K562 (cell line): ENCODE measurements around the gene JSRP1. TPM values are rescaled to one million over a fixed set of nuclear protein-coding genes. Genes with fewer than 3 reads are reported as not detected.

Source experiments
- ATAC-seq: fragments of 200-7000 bp; cut with Tn5 transposase; 3 replicates; pipeline ENCODE4 v1.9.1; 2020; ENCODE audit warnings: moderate library complexity
- BruUV-seq: library from RNA; stranded (reverse); fragments of 400-500 nt; replicated peaks from 2 replicates; lab custom pipeline; 2021; lab: Mats Ljungman, UMichigan
- CTCF ChIA-PET: fragments of 300-600 bp; formaldehyde crosslinking; extraction: SDS; loops from one replicate; lab custom pipeline; 2021; ENCODE audit warnings: low intra/inter-chr PET ratio; lab: Yijun Ruan, JAX
- POLR2A ChIA-PET: fragments of 300-600, 350-650 bp; sonication (Branson Sonifier 250); formaldehyde crosslinking; extraction: SDS; loops from one replicate; lab custom pipeline; 2021; ENCODE audit warnings: antibody characterized with exemption, inconsistent platforms; lab: Yijun Ruan, JAX
- DNase-seq, 4 experiments: peaks; one replicate each; pipeline versions ENCODE4 v3.0.0 to v3.0.0-alpha.2; 2011 to 2018; ENCODE audit warnings: low spot score in 3 of 4, mixed read lengths in 3 of 4; ENCODE audit errors: extremely low read depth in 1 of 4
- FAIRE-seq: peaks from 2 replicates; lab custom pipeline; 2011; peaks lifted over from hg19 to GRCh38; lab: Jason Lieb, UNC
- H2AFZ ChIP-seq: 2 replicates; pipeline ENCODE4 v1.6.0; 2011; ENCODE audit warnings: low read depth, low read length, control low read depth, inconsistent platforms
- H3K27ac ChIP-seq: fragments of 200-600 bp; 3 replicates; pipeline ENCODE4 v1.8.0; 2011; ENCODE audit warnings: low read depth, mild to moderate bottlenecking, control low read depth, inconsistent platforms, low read length, moderate library complexity, mixed read lengths; ENCODE audit errors: extremely low read depth
- H3K27me3 ChIP-seq, 2 experiments: fragments of 300-600 bp in 1 of 2; 2 replicates in 1 of 2; 3 replicates in 1 of 2; pipeline versions ENCODE4 v1.6.0 to v1.8.0; 2011; ENCODE audit warnings: inconsistent platforms in 2 of 2, low read length in 2 of 2, mild to moderate bottlenecking in 1 of 2, mixed read lengths in 1 of 2, moderate library complexity in 1 of 2; ENCODE audit not compliant: control insufficient read depth in 2 of 2, insufficient read depth in 2 of 2
- H3K36me3 ChIP-seq: fragments of 300-600 bp; 3 replicates; pipeline ENCODE4 v1.8.0; 2011; ENCODE audit warnings: mild to moderate bottlenecking, low read length, inconsistent platforms; ENCODE audit not compliant: control insufficient read depth, insufficient read depth
- H3K4me1 ChIP-seq, 2 experiments: fragments of 200-600 bp in 1 of 2; replicated peaks in 1 of 2; 2 replicates in 1 of 2; 3 replicates in 1 of 2; pipeline versions ENCODE4 v1.5.1 to v1.8.0; 2011; ENCODE audit warnings: inconsistent platforms in 2 of 2, low read length in 2 of 2, mild to moderate bottlenecking in 1 of 2, mixed read lengths in 1 of 2, moderate library complexity in 1 of 2; ENCODE audit not compliant: control insufficient read depth in 2 of 2, insufficient read depth in 2 of 2
- H3K4me2 ChIP-seq: 2 replicates; pipeline ENCODE4 v1.6.1; 2011; ENCODE audit warnings: low read length, control low read depth, inconsistent platforms, mixed read lengths; ENCODE audit not compliant: insufficient read depth
- H3K4me3 ChIP-seq: fragments of 200-600 bp; sonication (generic), shearing (Covaris generic); 2 replicates; pipeline ENCODE4 v1.5.1; 2016; ENCODE audit warnings: control low read depth, inconsistent platforms
- H3K79me2 ChIP-seq: fragments of 200-600 bp; 3 replicates; pipeline ENCODE4 v1.8.0; 2011; ENCODE audit warnings: low read length, inconsistent platforms; ENCODE audit not compliant: control insufficient read depth, insufficient read depth
- H3K9ac ChIP-seq, 2 experiments: 2 replicates each; pipeline versions ENCODE4 v1.6.0 to v1.6.1; 2011; ENCODE audit warnings: low read depth in 2 of 2, low read length in 2 of 2, control low read depth in 1 of 2, inconsistent platforms in 1 of 2, mild to moderate bottlenecking in 1 of 2, mixed read lengths in 1 of 2; ENCODE audit not compliant: insufficient read depth in 1 of 2
- H3K9me1 ChIP-seq: one replicate; pipeline ENCODE4 v1.6.0; 2011; ENCODE audit warnings: inconsistent platforms, mild to moderate bottlenecking, low read length, moderate library complexity; ENCODE audit not compliant: control insufficient read depth, insufficient read depth
- H3K9me3 ChIP-seq: replicated peaks from 2 replicates; pipeline ENCODE4 v1.5.1; 2011; ENCODE audit warnings: low read depth, low read length, inconsistent platforms; ENCODE audit not compliant: control insufficient read depth, insufficient read depth
- H4K20me1 ChIP-seq: replicated peaks from 2 replicates; pipeline ENCODE4 v1.6.1; 2011; ENCODE audit warnings: low read length, inconsistent platforms, mixed read lengths; ENCODE audit not compliant: control insufficient read depth, insufficient read depth
- ARHGAP35 ChIP-seq: fragments of 450-650 bp; IDR thresholded peaks from 2 replicates; pipeline ENCODE4 v1.6.1; 2018; ENCODE audit not compliant: partially characterized antibody
- GATA2 ChIP-seq: sonication (generic); formaldehyde crosslinking; IDR thresholded peaks from 2 replicates; pipeline ENCODE4 v1.4.0; 2020; ENCODE audit warnings: mild to moderate bottlenecking, missing genetic modification reagents
- GATAD2A ChIP-seq: fragments of 450-650 bp; IDR thresholded peaks from 2 replicates; pipeline ENCODE4 v1.6.1; 2017
- HMGN3 ChIP-seq: IDR thresholded peaks from 2 replicates; pipeline ENCODE4 v1.6.1; 2011; ENCODE audit warnings: borderline replicate concordance, low read depth, mild to moderate bottlenecking, mixed read lengths, low read length; ENCODE audit not compliant: insufficient read length; ENCODE audit errors: extremely low read depth
- MYNN ChIP-seq, 2 experiments: sonication (generic); formaldehyde crosslinking in 1 of 2; IDR thresholded peaks; 2 replicates each; pipeline versions ENCODE4 v1.5.0 to v1.6.1; 2016 to 2020; ENCODE audit warnings: antibody characterized with exemption in 1 of 2, missing genetic modification reagents in 1 of 2
- NR2C1 ChIP-seq, 2 experiments: fragments of 450-650 bp; IDR thresholded peaks; 2 replicates each; pipeline ENCODE4 v1.6.1; 2017; ENCODE audit warnings: mild to moderate bottlenecking in 2 of 2, antibody characterized with exemption in 1 of 2, inconsistent platforms in 1 of 2, missing compliant biosample characterization in 1 of 2, missing genetic modification characterization in 1 of 2
- POLR2A ChIP-seq: fragments of 450-650 bp; conservative IDR thresholded peaks from 2 replicates; pipeline ENCODE4 v1.6.1; 2016
- POLR2AphosphoS2 ChIP-seq: IDR thresholded peaks from 2 replicates; pipeline ENCODE4 v1.6.1; 2012; ENCODE audit warnings: low read length, improper control_type of control experiment
- POLR2B ChIP-seq: fragments of 450-650 bp; IDR thresholded peaks from 2 replicates; pipeline ENCODE4 v1.6.1; 2018; ENCODE audit warnings: low read depth; ENCODE audit not compliant: partially characterized antibody
- RBFOX2 ChIP-seq: fragments of 200-400 bp; formaldehyde crosslinking; IDR thresholded peaks from 2 replicates; pipeline ENCODE4 v1.6.1; 2017; ENCODE audit warnings: low read depth, mild to moderate bottlenecking, low read length, moderate library complexity
- SUPT5H ChIP-seq: fragments of 450-650 bp; IDR thresholded peaks from 2 replicates; pipeline ENCODE4 v1.6.1; 2016
- WGBS: fragments of 100-300 bp; shearing (Covaris generic); methylation state at CpG from one replicate; pipeline ENCODE4 v1.1.6; 2016; ENCODE audit warnings: low coverage, mixed read lengths; ENCODE audit not compliant: insufficient coverage; ENCODE audit errors: missing lambda C conversion rate; 5-methylcytosine and 5-hydroxymethylcytosine counted together
- in situ Hi-C: fragments of 300-500 bp; cut with MboI; formaldehyde crosslinking; loops from 4 replicates; pipeline ENCODE4 v1.15.0; 2018; ENCODE audit warnings: inconsistent platforms, mixed read lengths
- intact Hi-C: fragments of 100-400 bp; cut with micrococcal nuclease; formaldehyde crosslinking; loops from 2 replicates; pipeline ENCODE4 v1.14.2; 2022
- polyA plus RNA-seq, 8 experiments: library from polyadenylated mRNA; depleted of rRNA in 4 of 8; stranded (reverse) in 5 of 8; unstranded in 3 of 8; fragments of >200 nt; fragmentation: Nextera tagmentation in 2 of 8; fragmentation: Illumina TruSeq in 1 of 8; extraction: Ambion mirVana in 2 of 8; extraction: Trizol in 1 of 8; gene quantifications; 2 replicates each; pipeline versions ENCODE4 v1.2.1 to v1.2.3, GENCODE V29; 2011 to 2014; ENCODE audit warnings: inconsistent platforms in 1 of 8, missing spikeins in 1 of 8
- total RNA-seq, 7 experiments: library from RNA; depleted of rRNA in 6 of 7; stranded (reverse); fragments of >200 nt in 6 of 7; fragmentation: Illumina TruSeq in 2 of 7; extraction: Trizol in 2 of 7; gene quantifications; 2 replicates each; pipeline versions ENCODE4 v1.2.1 to v1.2.3, GENCODE V29; 2011 to 2021; ENCODE audit warnings: low replicate concordance in 1 of 7
- TF ChIP-seq, protein P1 (sequence below): sonication (generic); formaldehyde crosslinking; IDR thresholded peaks from 2 replicates; pipeline ENCODE4 v1.8.1; 2023; ENCODE audit warnings: mild to moderate bottlenecking, missing genetic modification reagents
- TF ChIP-seq, protein P2 (sequence below): fragments of 250-450 bp; sonication (Bioruptor Pico); IDR thresholded peaks from 2 replicates; pipeline ENCODE4 v1.8.0; 2022; ENCODE audit warnings: moderate library complexity, mild to moderate bottlenecking, inconsistent platforms
- TF ChIP-seq, protein P3 (sequence below), 2 experiments: IDR thresholded peaks; 2 replicates each; pipeline ENCODE4 v1.6.1; 2011; ENCODE audit warnings: borderline replicate concordance in 1 of 2, control low read depth in 1 of 2, low read depth in 1 of 2, low read length in 1 of 2, mild to moderate bottlenecking in 1 of 2, mixed read lengths in 1 of 2, moderate library complexity in 1 of 2; ENCODE audit not compliant: insufficient read depth in 1 of 2, insufficient read length in 1 of 2, poor library complexity in 1 of 2, severe bottlenecking in 1 of 2; ENCODE audit errors: extremely low read depth in 1 of 2

Gene JSRP1
- total and polyA plus RNA-seq, 9 of the 15 experiments (the other 6 are each of a cell fraction or from before 2014, with no cell fraction given), result 0.08 to 1.2 (median 0.51) TPM; not detected in 4

DNA sequence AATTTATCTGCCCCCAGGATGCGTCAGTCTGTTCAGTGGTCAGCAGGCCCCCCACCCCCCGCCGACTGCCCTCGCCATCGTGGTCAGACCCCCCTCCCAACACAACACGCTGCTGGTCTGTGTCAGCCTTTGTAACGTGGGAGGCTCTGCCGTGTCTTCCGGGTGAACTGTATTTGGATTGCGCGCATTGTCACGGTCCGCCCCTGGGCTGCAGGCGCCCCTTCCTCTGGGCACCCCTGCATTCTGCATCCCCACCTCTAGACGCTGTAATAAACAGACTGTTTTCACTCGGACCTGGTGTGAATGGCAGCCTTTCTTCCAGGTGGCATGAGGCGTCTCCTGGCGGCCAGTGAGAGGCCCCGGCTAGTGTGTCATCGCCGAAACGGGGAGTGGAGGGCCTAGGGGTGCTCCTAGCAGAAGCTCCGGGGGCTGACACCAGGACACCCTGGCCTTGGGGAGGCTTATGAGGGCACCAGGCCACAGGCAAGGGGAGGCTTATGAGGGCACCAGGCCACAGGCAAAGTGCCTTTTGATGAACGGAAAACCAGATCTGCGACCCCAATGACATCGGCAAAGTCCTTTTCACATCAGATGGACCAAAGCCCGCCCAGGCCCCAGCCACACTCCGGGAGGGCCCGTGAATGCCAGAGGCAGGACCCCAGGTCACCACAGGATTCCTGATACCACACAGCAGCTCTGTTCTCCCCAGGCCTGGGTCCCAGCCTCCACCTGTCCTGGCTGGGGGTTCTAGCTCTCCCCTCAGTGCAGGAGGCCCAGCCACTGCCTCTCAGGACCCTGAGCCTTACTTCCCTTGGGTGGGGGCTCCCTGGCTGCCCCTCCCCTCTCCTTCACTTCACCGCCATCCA, 23.7 kb downstream of the JSRP1 start:
- Histone ChIP-seq H3K4me2 (no peak overlapping the region), H3K27ac (peak overlapping the region; percentile 36; the same call in 2 of the 3 replicates), H4K20me1 (0 out of 2 replicates have a peak, but pooled peaks cover 14% of the 10 kb centered on the region), H2AFZ (no peak overlapping the region), H3K4me3 (no peak overlapping the region), H3K27me3 (no peaks in the 10 kb centered on the region), H3K36me3 (peaks cover 67% of the 10 kb centered on the region; the same call in 2 of the 3 replicates), H3K9me3 (no peaks in the 10 kb centered on the region), H3K4me1 (peaks cover under 1 to 89% of the 10 kb centered on the region in 2 experiments; a peak in 3 of 5 replicates), H3K9me1 (no peaks in the 10 kb centered on the region), H3K79me2 (peaks cover 48% of the 10 kb centered on the region), H3K9ac (peak overlapping the region in 1 of 2 experiments; percentile 75; a peak in 2 of 4 replicates)
- FAIRE-seq, result no peak
- in situ Hi-C loops (loop anchor here (10.0 kb wide), 1 partner anchor 82 kb away; no protein-coding TSS in a partner anchor), intact Hi-C loops (no loop called here)
- CTCF ChIA-PET, result no interaction called here
- no peak for ATAC-seq
- DNase-seq, result no peak
- POLR2A ChIA-PET, result interaction anchor here (0.9 kb wide), 1 partner anchor 81 kb away, joined by 3 read pairs; the partner anchor contains the start of gene AP3D1
- BruUV-seq, result no TSS peak
- WGBS, result 77% methylated on average over 24 of the region's 30 CpGs
- TF ChIP-seq GATAD2A, result no peak
- peak; percentile 62 for TF ChIP-seq POLR2A
- peak; percentile 29; the same call in 1 of the 2 replicates for TF ChIP-seq RBFOX2
- TF ChIP-seq SUPT5H, result peak; percentile 58; the same call in 1 of the 2 replicates
- peak; percentile 46 for TF ChIP-seq MYNN (IDR thresholded peaks at IDR 0.05)
- no peak for TF ChIP-seq MYNN (CRISPR knock-in tag; IDR thresholded peaks at IDR 0.05)
- TF ChIP-seq, protein P1, sequence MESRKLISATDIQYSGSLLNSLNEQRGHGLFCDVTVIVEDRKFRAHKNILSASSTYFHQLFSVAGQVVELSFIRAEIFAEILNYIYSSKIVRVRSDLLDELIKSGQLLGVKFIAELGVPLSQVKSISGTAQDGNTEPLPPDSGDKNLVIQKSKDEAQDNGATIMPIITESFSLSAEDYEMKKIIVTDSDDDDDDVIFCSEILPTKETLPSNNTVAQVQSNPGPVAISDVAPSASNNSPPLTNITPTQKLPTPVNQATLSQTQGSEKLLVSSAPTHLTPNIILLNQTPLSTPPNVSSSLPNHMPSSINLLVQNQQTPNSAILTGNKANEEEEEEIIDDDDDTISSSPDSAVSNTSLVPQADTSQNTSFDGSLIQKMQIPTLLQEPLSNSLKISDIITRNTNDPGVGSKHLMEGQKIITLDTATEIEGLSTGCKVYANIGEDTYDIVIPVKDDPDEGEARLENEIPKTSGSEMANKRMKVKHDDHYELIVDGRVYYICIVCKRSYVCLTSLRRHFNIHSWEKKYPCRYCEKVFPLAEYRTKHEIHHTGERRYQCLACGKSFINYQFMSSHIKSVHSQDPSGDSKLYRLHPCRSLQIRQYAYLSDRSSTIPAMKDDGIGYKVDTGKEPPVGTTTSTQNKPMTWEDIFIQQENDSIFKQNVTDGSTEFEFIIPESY (CRISPR knock-in tag), result peak; percentile 77; the same call in 1 of the 2 replicates
- TF ChIP-seq NR2C1 (IDR thresholded peaks at IDR 0.05), result no peak
- TF ChIP-seq NR2C1 (tag; IDR thresholded peaks at IDR 0.05), result no peak
- no peak for TF ChIP-seq ARHGAP35
- TF ChIP-seq GATA2, result no peak
- TF ChIP-seq POLR2B, result peak; percentile 30
- TF ChIP-seq, protein P2, sequence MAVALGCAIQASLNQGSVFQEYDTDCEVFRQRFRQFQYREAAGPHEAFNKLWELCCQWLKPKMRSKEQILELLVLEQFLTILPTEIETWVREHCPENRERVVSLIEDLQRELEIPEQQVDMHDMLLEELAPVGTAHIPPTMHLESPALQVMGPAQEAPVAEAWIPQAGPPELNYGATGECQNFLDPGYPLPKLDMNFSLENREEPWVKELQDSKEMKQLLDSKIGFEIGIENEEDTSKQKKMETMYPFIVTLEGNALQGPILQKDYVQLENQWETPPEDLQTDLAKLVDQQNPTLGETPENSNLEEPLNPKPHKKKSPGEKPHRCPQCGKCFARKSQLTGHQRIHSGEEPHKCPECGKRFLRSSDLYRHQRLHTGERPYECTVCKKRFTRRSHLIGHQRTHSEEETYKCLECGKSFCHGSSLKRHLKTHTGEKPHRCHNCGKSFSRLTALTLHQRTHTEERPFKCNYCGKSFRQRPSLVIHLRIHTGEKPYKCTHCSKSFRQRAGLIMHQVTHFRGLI (CRISPR knock-in tag), result no peak
- no peak for TF ChIP-seq HMGN3
- peak; percentile 22; the same call in 1 of the 2 replicates for TF ChIP-seq POLR2AphosphoS2
- TF ChIP-seq, protein P3, sequence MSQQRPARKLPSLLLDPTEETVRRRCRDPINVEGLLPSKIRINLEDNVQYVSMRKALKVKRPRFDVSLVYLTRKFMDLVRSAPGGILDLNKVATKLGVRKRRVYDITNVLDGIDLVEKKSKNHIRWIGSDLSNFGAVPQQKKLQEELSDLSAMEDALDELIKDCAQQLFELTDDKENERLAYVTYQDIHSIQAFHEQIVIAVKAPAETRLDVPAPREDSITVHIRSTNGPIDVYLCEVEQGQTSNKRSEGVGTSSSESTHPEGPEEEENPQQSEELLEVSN (IDR thresholded peaks at IDR 0.05; ENCODE audit: borderline replicate concordance in 1 of 2, extremely low read depth in 1 of 2, insufficient read depth in 1 of 2, insufficient read length in 1 of 2, low read depth in 1 of 2, low read length in 1 of 2, poor library complexity in 1 of 2, severe bottlenecking in 1 of 2), result no peak
